SK-N-SH (cell line): ENCODE measurements around the gene GRIA1. TPM values are rescaled to one million over a fixed set of nuclear protein-coding genes. Genes with fewer than 3 reads are reported as not detected.

ENCODE experiments used
- CTCF ChIA-PET: fragments of 300-600, 350-600 bp; formaldehyde crosslinking; extraction: SDS; loops from one replicate; lab custom pipeline; 2021; lab: Yijun Ruan, JAX
- POLR2A ChIA-PET: fragments of 350-600 bp; sonication (Branson Sonifier 250); formaldehyde crosslinking; extraction: SDS; loops from one replicate; lab custom pipeline; 2020; ENCODE audit warnings: antibody characterized with exemption, inconsistent platforms; lab: Yijun Ruan, JAX
- DNase-seq: peaks from one replicate; pipeline ENCODE4 v3.0.0; 2012
- H2AFZ ChIP-seq: fragments of 200-600 bp; sonication (generic); 2 replicates; pipeline ENCODE4 v1.8.1; 2016; ENCODE audit warnings: antibody characterized with exemption, mild to moderate bottlenecking, low read depth
- H3F3A ChIP-seq: fragments of 200-600 bp; sonication (generic); replicated peaks from 2 replicates; pipeline ENCODE3; 2016; ENCODE audit warnings: antibody characterized with exemption, mild to moderate bottlenecking; ENCODE audit not compliant: insufficient read depth
- H3K27ac ChIP-seq, 2 experiments: fragments of 200-500 bp in 1 of 2; fragments of 200-600 bp in 1 of 2; sonication (Bioruptor generic) in 1 of 2; sonication (generic), shearing (Covaris generic) in 1 of 2; 2 replicates each; pipeline versions ENCODE4 v1.5.1 to v1.6.1; 2014 to 2016; ENCODE audit warnings: low read depth in 2 of 2, inconsistent platforms in 1 of 2, low read length in 1 of 2, mild to moderate bottlenecking in 1 of 2, mixed read lengths in 1 of 2
- H3K27me3 ChIP-seq: fragments of 200-600 bp; sonication (generic), shearing (Covaris generic); 2 replicates; pipeline ENCODE4 v1.6.1; 2016; ENCODE audit warnings: mixed run types; ENCODE audit not compliant: insufficient read depth
- H3K36me3 ChIP-seq, 2 experiments: fragments of 200-500 bp in 1 of 2; fragments of 200-600 bp in 1 of 2; sonication (Bioruptor generic) in 1 of 2; sonication (generic) in 1 of 2; replicated peaks in 1 of 2; 2 replicates each; pipeline versions ENCODE3 to v1.5.1; 2014 to 2016; ENCODE audit warnings: low read length in 1 of 2, mild to moderate bottlenecking in 1 of 2; ENCODE audit not compliant: insufficient read depth in 2 of 2, control insufficient read depth in 1 of 2
- H3K4me1 ChIP-seq, 2 experiments: fragments of 200-500 bp in 1 of 2; fragments of 200-600 bp in 1 of 2; sonication (Bioruptor generic) in 1 of 2; sonication (generic), shearing (Covaris generic) in 1 of 2; 2 replicates each; pipeline versions ENCODE4 v1.5.1 to v1.6.1; 2014 to 2016; ENCODE audit warnings: low read depth in 1 of 2, low read length in 1 of 2, mixed run types in 1 of 2; ENCODE audit not compliant: insufficient read depth in 2 of 2, control insufficient read depth in 1 of 2
- H3K4me2 ChIP-seq: fragments of 200-600 bp; sonication (generic), shearing (Covaris generic); 2 replicates; pipeline ENCODE4 v1.6.1; 2017; ENCODE audit warnings: mixed run types
- H3K4me3 ChIP-seq, 2 experiments: fragments of 200-500 bp in 1 of 2; fragments of 200-600 bp in 1 of 2; sonication (Bioruptor generic) in 1 of 2; sonication (generic), shearing (Covaris generic) in 1 of 2; 2 replicates each; pipeline versions ENCODE4 v1.5.1 to v1.8.1; 2014 to 2016; ENCODE audit warnings: low read depth in 2 of 2, inconsistent platforms in 1 of 2, low read length in 1 of 2, mild to moderate bottlenecking in 1 of 2, mixed read lengths in 1 of 2, moderate library complexity in 1 of 2
- H3K79me2 ChIP-seq: fragments of 200-600 bp; sonication (generic); 2 replicates; pipeline ENCODE4 v1.8.1; 2017; ENCODE audit warnings: mild to moderate bottlenecking; ENCODE audit not compliant: insufficient read depth
- H3K9ac ChIP-seq: fragments of 200-600 bp; sonication (generic); 2 replicates; pipeline ENCODE4 v1.6.1; 2017; ENCODE audit warnings: mixed run types
- H3K9me2 ChIP-seq: fragments of 200-600 bp; sonication (generic); 2 replicates; pipeline ENCODE4 v1.6.1; 2017; ENCODE audit warnings: mixed run types
- H3K9me3 ChIP-seq: fragments of 200-600 bp; sonication (generic); 2 replicates; pipeline ENCODE4 v1.6.1; 2017; ENCODE audit warnings: mixed run types, mild to moderate bottlenecking, moderate library complexity
- H4K20me1 ChIP-seq: fragments of 200-600 bp; sonication (generic); 2 replicates; pipeline ENCODE4 v1.6.1; 2017; ENCODE audit warnings: mild to moderate bottlenecking, mixed run types; ENCODE audit not compliant: insufficient read depth
- ELF1 ChIP-seq: IDR thresholded peaks from 2 replicates; pipeline ENCODE4 v1.4.0; 2012
- EZH2phosphoT487 ChIP-seq: fragments of 200-600 bp; sonication (generic); IDR thresholded peaks from 2 replicates; pipeline ENCODE4 v1.6.1; 2017; ENCODE audit warnings: low read depth, mixed run types, mild to moderate bottlenecking, antibody characterized with exemption, moderate library complexity, borderline replicate concordance
- FOSL2 ChIP-seq: IDR thresholded peaks from 2 replicates; pipeline ENCODE4 v1.4.0; 2012; ENCODE audit warnings: low read depth, mild to moderate bottlenecking, moderate library complexity, borderline replicate concordance
- FOXM1 ChIP-seq: IDR thresholded peaks from 2 replicates; pipeline ENCODE4 v1.4.0; 2012; ENCODE audit warnings: low read depth, mild to moderate bottlenecking
- GATA2 ChIP-seq: sonication (generic); formaldehyde crosslinking; IDR thresholded peaks from 2 replicates; pipeline ENCODE4 v1.5.0; 2020; ENCODE audit warnings: mild to moderate bottlenecking, missing genetic modification reagents
- MAX ChIP-seq: IDR thresholded peaks from 2 replicates; pipeline ENCODE4 v1.4.0; 2012; ENCODE audit warnings: low read depth
- MEF2A ChIP-seq: IDR thresholded peaks from 2 replicates; pipeline ENCODE4 v1.4.0; 2012; ENCODE audit warnings: low read depth, borderline replicate concordance
- NRF1 ChIP-seq: IDR thresholded peaks from 2 replicates; pipeline ENCODE4 v1.6.1; 2012; ENCODE audit warnings: low read depth, mild to moderate bottlenecking, low read length
- PBX3 ChIP-seq: IDR thresholded peaks from 2 replicates; pipeline ENCODE4; 2012
- POLR2AphosphoS5 ChIP-seq: IDR thresholded peaks from 2 replicates; pipeline ENCODE4 v1.6.1; 2012; ENCODE audit warnings: low read depth, low read length
- REST ChIP-seq: IDR thresholded peaks from 2 replicates; pipeline ENCODE4 v1.6.1; 2012; ENCODE audit warnings: mild to moderate bottlenecking, low read depth, low read length, moderate library complexity
- RFX5 ChIP-seq: IDR thresholded peaks from 2 replicates; pipeline ENCODE4 v1.6.1; 2012; ENCODE audit warnings: mild to moderate bottlenecking, improper control_type of control experiment, low read length
- SIN3A ChIP-seq: IDR thresholded peaks from 2 replicates; pipeline ENCODE4 v1.6.1; 2012; ENCODE audit warnings: low read depth, mild to moderate bottlenecking, low read length, moderate library complexity, borderline replicate concordance
- SMC3 ChIP-seq: IDR thresholded peaks from 2 replicates; pipeline ENCODE4 v1.6.1; 2012; ENCODE audit warnings: low read depth, low read length, improper control_type of control experiment
- TEAD4 ChIP-seq: IDR thresholded peaks from 2 replicates; pipeline ENCODE4 v1.4.0; 2012; ENCODE audit warnings: mild to moderate bottlenecking, borderline replicate concordance; ENCODE audit not compliant: insufficient read depth
- YY1 ChIP-seq: IDR thresholded peaks from 2 replicates; pipeline ENCODE4 v1.4.0; 2012; ENCODE audit warnings: low read depth, mild to moderate bottlenecking
- ZBTB33 ChIP-seq: IDR thresholded peaks from 2 replicates; pipeline ENCODE4 v1.4.0; 2012; ENCODE audit warnings: low read depth, borderline replicate concordance
- WGBS: methylation state at CpG from one replicate; pipeline ENCODE4 v1.1.6; 2017; ENCODE audit warnings: low lambda C conversion rate; 5-methylcytosine and 5-hydroxymethylcytosine counted together
- polyA plus RNA-seq, 3 experiments: library from polyadenylated mRNA; depleted of rRNA; stranded (reverse); fragments of >200 nt; gene quantifications; 2 replicates each; pipeline ENCODE4 v1.2.3, GENCODE V29; 2012

The GRIA1 gene
- polyA plus RNA-seq, 1 of the 3 experiments (the other 2 are of a cell fraction) = 0.35 TPM

- TF ChIP-seq ELF1 (no peak), ZBTB33 (no peak)
These were observed 30.0 kb upstream of the GRIA1 start (continued) for GRCh38 chr5:153460421-153460820.

GRCh38 chr5:153461341-153461740 is 29.1 kb upstream of the GRIA1 start:
- DNase-seq = no peak
- POLR2A ChIA-PET = no interaction called here

More at GRCh38 chr5:153461341-153461740, 29.1 kb upstream of the GRIA1 start:
- H3K9me2 ChIP-seq = no peaks in the 10 kb centered on the region
- TF ChIP-seq RFX5 (no peak), EZH2phosphoT487 (no peak), MAX (no peak), ZBTB33 (no peak), PBX3 (no peak), FOSL2 (no peak), REST (no peak), ELF1 (no peak), POLR2AphosphoS5 (no peak), YY1 (no peak), SMC3 (no peak), GATA2 (CRISPR knock-in tag) (no peak), MEF2A (no peak), SIN3A (no peak), NRF1 (no peak), FOXM1 (no peak), TEAD4 (no peak)
- H3K27ac ChIP-seq = no peak overlapping the region
- no peaks in the 10 kb centered on the region; a peak in 1 of 4 replicates for H3K4me1 ChIP-seq
- H2AFZ ChIP-seq = no peak overlapping the region
- no peaks in the 10 kb centered on the region for H3K79me2 ChIP-seq
- no peaks in the 10 kb centered on the region for H3K27me3 ChIP-seq
- no peaks in the 10 kb centered on the region for H3F3A ChIP-seq
- no peaks in the 10 kb centered on the region for H4K20me1 ChIP-seq
- H3K36me3 ChIP-seq = no peaks in the 10 kb centered on the region
- no peaks in the 10 kb centered on the region for H3K9me3 ChIP-seq
- no peak overlapping the region for H3K9ac ChIP-seq
- WGBS = 65% methylated on average over 2 of the region's 2 CpGs
- CTCF ChIA-PET = interaction anchor here (1.2 to 1.4 kb wide), 4 partner anchors 14 to 20 kb away, joined by 4 to 5 read pairs (median 4); no protein-coding TSS in a partner anchor
- H3K4me2 ChIP-seq = no peak overlapping the region
- H3K4me3 ChIP-seq = no peak overlapping the region
